Measurements from ENCODE around the gene ATP11A. TPM values are rescaled to one million over a fixed set of nuclear protein-coding genes. Genes with fewer than 3 reads are reported as not detected.

ATP11A gene
- total RNA-seq, 1 experiment from 2014 or later: 65.3 TPM

DNA sequence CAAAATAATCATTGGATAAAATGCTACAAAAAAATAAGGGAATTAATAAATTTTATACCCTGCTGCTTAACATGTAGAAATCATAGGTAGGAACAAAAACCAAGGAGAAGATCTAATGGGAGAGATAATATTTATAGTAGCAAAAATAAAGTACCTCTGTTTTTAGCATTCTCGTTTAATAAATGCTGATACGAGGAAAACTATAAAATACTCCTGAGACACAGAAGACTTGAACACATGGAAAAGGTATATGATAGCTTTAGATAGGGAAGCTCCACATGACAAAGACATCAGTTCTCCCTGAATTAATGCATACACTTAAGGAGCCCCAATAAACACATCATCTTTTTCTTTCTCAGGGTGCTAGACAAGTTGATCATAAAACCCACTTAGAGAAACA lies 234.5 kb downstream of the ATP11A start:
- no peak for DNase-seq
- H3K4ac ChIP-seq (ENCODE audit: low read depth, low read length): no peak overlapping the region
- H2BK120ac ChIP-seq (ENCODE audit: low read depth, low read length, poor library complexity, severe bottlenecking): no peak overlapping the region
- no peak overlapping the region for H3T11ph ChIP-seq (ENCODE audit: low read length)
- no peak overlapping the region for H3K27ac ChIP-seq (ENCODE audit: insufficient read length, low read depth, low read length)
- H3K23ac ChIP-seq (ENCODE audit: insufficient read length, low read depth, low read length): no peak overlapping the region
- no peak overlapping the region for H2BK12ac ChIP-seq (ENCODE audit: insufficient read length, low read depth, low read length)
- H4K5ac ChIP-seq (ENCODE audit: insufficient read length, low read depth, low read length): no peak overlapping the region
- Mint-ChIP-seq H3K4me1 (peaks cover 13 to 16% of the 10 kb centered on the region in 2 experiments), H3K36me3 (ENCODE audit: insufficient read depth in 1 of 3, low read depth in 3 of 3) (peaks cover 9 to 15% (median 11%) of the 10 kb centered on the region in 3 experiments; a peak in 6 of 7 replicates), H3K4me3 (no peak overlapping the region), H3K9me3 (peaks cover 7 to 10% of the 10 kb centered on the region in 2 experiments; a peak in 4 of 5 replicates), H3K27me3 (ENCODE audit: low read depth) (no peaks in the 10 kb centered on the region; the same call in none of the 2 replicates), H3K27ac (no peak overlapping the region)
- H3K18ac ChIP-seq (ENCODE audit: insufficient read length, low read depth, low read length): no peak overlapping the region
- WGBS (ENCODE audit: extremely low coverage, insufficient read length, low lambda C conversion rate): no CpG with 5 or more reads among the region's 2 CpGs
- H2BK15ac ChIP-seq (ENCODE audit: low read depth, low read length): no peak overlapping the region
- no peak overlapping the region for H4K8ac ChIP-seq (replicated peaks; ENCODE audit: insufficient read length, low read depth, low read length)
- no peaks in the 10 kb centered on the region for H3K23me2 ChIP-seq (ENCODE audit: insufficient read length, low read depth, low read length, poor library complexity, severe bottlenecking)
- H3K9ac ChIP-seq (ENCODE audit: extremely low read depth, insufficient read length, low read length): no peak overlapping the region
- H3K4me1 ChIP-seq (ENCODE audit: insufficient read depth, low read length): peaks cover 3% of the 10 kb centered on the region; the same call in 1 of the 2 replicates
- no peak overlapping the region for H4K91ac ChIP-seq (ENCODE audit: insufficient read length, low read depth, low read length)
- H4K20me1 ChIP-seq (ENCODE audit: control insufficient read depth, insufficient read depth, insufficient read length): no peaks in the 10 kb centered on the region
- H3K14ac ChIP-seq (ENCODE audit: insufficient read depth, low read length): no peak overlapping the region
- no peak overlapping the region for H3K4me2 ChIP-seq (ENCODE audit: insufficient read depth, insufficient read length, low read length)
- no peak overlapping the region for H2AK5ac ChIP-seq (ENCODE audit: insufficient read length, low read length)
- TF ChIP-seq, protein P1, sequence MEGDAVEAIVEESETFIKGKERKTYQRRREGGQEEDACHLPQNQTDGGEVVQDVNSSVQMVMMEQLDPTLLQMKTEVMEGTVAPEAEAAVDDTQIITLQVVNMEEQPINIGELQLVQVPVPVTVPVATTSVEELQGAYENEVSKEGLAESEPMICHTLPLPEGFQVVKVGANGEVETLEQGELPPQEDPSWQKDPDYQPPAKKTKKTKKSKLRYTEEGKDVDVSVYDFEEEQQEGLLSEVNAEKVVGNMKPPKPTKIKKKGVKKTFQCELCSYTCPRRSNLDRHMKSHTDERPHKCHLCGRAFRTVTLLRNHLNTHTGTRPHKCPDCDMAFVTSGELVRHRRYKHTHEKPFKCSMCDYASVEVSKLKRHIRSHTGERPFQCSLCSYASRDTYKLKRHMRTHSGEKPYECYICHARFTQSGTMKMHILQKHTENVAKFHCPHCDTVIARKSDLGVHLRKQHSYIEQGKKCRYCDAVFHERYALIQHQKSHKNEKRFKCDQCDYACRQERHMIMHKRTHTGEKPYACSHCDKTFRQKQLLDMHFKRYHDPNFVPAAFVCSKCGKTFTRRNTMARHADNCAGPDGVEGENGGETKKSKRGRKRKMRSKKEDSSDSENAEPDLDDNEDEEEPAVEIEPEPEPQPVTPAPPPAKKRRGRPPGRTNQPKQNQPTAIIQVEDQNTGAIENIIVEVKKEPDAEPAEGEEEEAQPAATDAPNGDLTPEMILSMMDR (conservative IDR thresholded peaks at IDR 0.05): no peak
- H3K56ac ChIP-seq (ENCODE audit: insufficient read length, low read depth, low read length): no peak overlapping the region
- no peak overlapping the region for H2BK5ac ChIP-seq (ENCODE audit: insufficient read length, low read length)
- H2BK20ac ChIP-seq (ENCODE audit: low read depth, low read length, poor library complexity, severe bottlenecking): no peak overlapping the region
- no peaks in the 10 kb centered on the region for H3K79me1 ChIP-seq (ENCODE audit: insufficient read depth, low read depth, low read length, poor library complexity, severe bottlenecking)
- no peaks in the 10 kb centered on the region for H3K9me3 ChIP-seq (ENCODE audit: control insufficient read depth, low read depth, low read length)
- no peaks in the 10 kb centered on the region for H3K79me2 ChIP-seq (ENCODE audit: insufficient read depth, low read length)
- H3K27me3 ChIP-seq (ENCODE audit: insufficient read depth, low read length): no peaks in the 10 kb centered on the region
- no peak overlapping the region for H2AFZ ChIP-seq (ENCODE audit: low read length)

Data from H9 (cell line).